22Rv1 (cell line): ENCODE data around the gene MACROH2A1.

Experiments used
- CTCF ChIP-seq: fragments of 450-650 bp; IDR thresholded peaks from 2 replicates; pipeline ENCODE4 v1.5.1; 2017; ENCODE audit warnings: mild to moderate bottlenecking
- ZFX ChIP-seq: fragments of 450-650 bp; IDR thresholded peaks from 2 replicates; pipeline ENCODE4 v1.6.1; 2017; ENCODE audit warnings: antibody characterized with exemption, borderline replicate concordance

- TF ChIP-seq CTCF = no peak
- no peak for TF ChIP-seq ZFX
These were observed 76.3 kb downstream of the MACROH2A1 start for GRCh38 chr5:135322744-135323143.
